Caco-2 (cell line): ENCODE results near the gene HTRA2. TPM values are rescaled to one million over a fixed set of nuclear protein-coding genes. Genes with fewer than 3 reads are reported as not detected.
A peak's percentile ranks its signal among the peaks of the same experiment; 100 is the strongest.

Source experiments
- BruUV-seq: library from RNA; stranded (reverse); fragments of 400-500 nt; replicated peaks from 2 replicates; lab custom pipeline; 2021; lab: Mats Ljungman, UMichigan
- CTCF ChIA-PET: fragments of 300-600 bp; sonication (Branson Sonifier 250); formaldehyde crosslinking; loops from one replicate; lab custom pipeline; 2022; ENCODE audit warnings: antibody characterized with exemption; lab: Charles Lee
- POLR2A ChIA-PET: fragments of 300-600 bp; sonication (Branson Sonifier 250); formaldehyde crosslinking; loops from one replicate; lab custom pipeline; 2022; ENCODE audit warnings: antibody characterized with exemption; lab: Charles Lee
- DNase-seq, 2 experiments: peaks; one replicate each; pipeline versions ENCODE4 v3.0.0 to v3.0.0-alpha.2; 2020 to 2022
- H3K27me3 ChIP-seq: replicated peaks from 2 replicates; pipeline ENCODE4 v1.6.0; 2011; ENCODE audit warnings: low read length; ENCODE audit not compliant: control insufficient read depth, insufficient read depth
- H3K36me3 ChIP-seq: 2 replicates; pipeline ENCODE4 v1.5.1; 2011; ENCODE audit warnings: low read length; ENCODE audit not compliant: control insufficient read depth, insufficient read depth
- H3K4me1 ChIP-seq: fragments of 250-450 bp; sonication (Bioruptor Pico); 2 replicates; pipeline ENCODE4 v1.5.1; 2020; ENCODE audit warnings: mild to moderate bottlenecking
- H3K4me3 ChIP-seq: 2 replicates; pipeline ENCODE4 v1.5.1; 2011; ENCODE audit warnings: low read depth, mild to moderate bottlenecking, control low read depth, low read length
- H3K9me3 ChIP-seq: fragments of 250-450 bp; sonication (Bioruptor Pico); 2 replicates; pipeline ENCODE4 v1.5.1; 2020; ENCODE audit warnings: mild to moderate bottlenecking, moderate library complexity
- H3K27ac Mint-ChIP-seq: one replicate; pipeline ENCODE4 v1.8.0; 2022; ENCODE audit warnings: mixed read lengths; ENCODE audit not compliant: unreplicated experiment
- H3K27me3 Mint-ChIP-seq: one replicate; pipeline ENCODE4 v1.8.0; 2022; ENCODE audit warnings: mixed read lengths; ENCODE audit not compliant: insufficient read depth, unreplicated experiment
- H3K36me3 Mint-ChIP-seq: one replicate; pipeline ENCODE4 v1.8.0; 2022; ENCODE audit warnings: mild to moderate bottlenecking, mixed read lengths; ENCODE audit not compliant: insufficient read depth, unreplicated experiment
- H3K4me1 Mint-ChIP-seq: one replicate; pipeline ENCODE4 v1.8.0; 2022; ENCODE audit warnings: low read depth, mixed read lengths; ENCODE audit not compliant: unreplicated experiment
- H3K4me3 Mint-ChIP-seq: one replicate; pipeline ENCODE4 v1.8.0; 2022; ENCODE audit warnings: mild to moderate bottlenecking, moderate library complexity, mixed read lengths; ENCODE audit not compliant: unreplicated experiment
- H3K9me3 Mint-ChIP-seq: one replicate; pipeline ENCODE4 v1.8.0; 2022; ENCODE audit warnings: mixed read lengths; ENCODE audit not compliant: unreplicated experiment
- intact Hi-C: fragments of 100-400 bp; cut with micrococcal nuclease; formaldehyde crosslinking; loops from one replicate; pipeline ENCODE4 v1.10.0; 2022; ENCODE audit not compliant: unreplicated experiment
- total RNA-seq: library from RNA; stranded (reverse); gene quantifications from 2 replicates; pipeline ENCODE4 v1.2.3, GENCODE V29; 2022
- TF ChIP-seq, protein P1 (sequence below), 2 experiments: fragments of 200-600 bp in 1 of 2; IDR thresholded peaks; 1 replicate in 1 of 2; 2 replicates in 1 of 2; pipeline versions ENCODE4 v1.5.1 to v1.8.0; 2011 to 2022; ENCODE audit warnings: antibody characterized with exemption in 1 of 2, control low read depth in 1 of 2, inconsistent platforms in 1 of 2, low read depth in 1 of 2, low read length in 1 of 2, mild to moderate bottlenecking in 1 of 2, moderate library complexity in 1 of 2; ENCODE audit not compliant: insufficient read depth in 1 of 2, severe bottlenecking in 1 of 2, unreplicated experiment in 1 of 2

Gene HTRA2
- total RNA-seq, 1 experiment from 2014 or later, result 27.3 TPM

DNA sequence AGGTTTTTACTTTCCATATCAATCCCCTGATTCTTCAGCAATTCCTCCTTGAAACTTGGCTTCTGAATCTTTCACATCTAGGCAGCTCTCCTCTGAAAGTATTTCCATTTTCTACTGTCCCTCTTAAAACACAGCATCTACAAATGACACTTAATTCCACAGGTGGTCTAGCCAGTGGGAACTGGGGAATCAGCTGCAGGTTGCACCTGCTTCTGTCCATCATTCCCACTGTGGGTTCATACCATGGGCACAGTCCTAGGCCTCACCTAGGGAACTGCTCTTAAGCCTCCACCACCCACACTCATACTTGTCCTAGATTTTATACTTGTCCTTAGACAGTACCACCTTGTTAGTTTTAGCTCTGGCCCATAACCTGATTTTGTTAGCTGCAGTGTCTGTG lies 21.8 kb downstream of the HTRA2 start:
- Histone ChIP-seq H3K36me3 (no peaks in the 10 kb centered on the region; the same call in 1 of the 2 replicates), H3K9me3 (no peaks in the 10 kb centered on the region), H3K4me1 (peaks cover 22% of the 10 kb centered on the region), H3K27me3 (no peaks in the 10 kb centered on the region), H3K4me3 (no peak overlapping the region)
- Mint-ChIP-seq H3K4me1 (peaks cover 13% of the 10 kb centered on the region), H3K27me3 (no peaks in the 10 kb centered on the region), H3K36me3 (peaks cover 8% of the 10 kb centered on the region), H3K4me3 (no peak overlapping the region), H3K27ac (no peak overlapping the region), H3K9me3 (no peaks in the 10 kb centered on the region)
- ChIA-PET CTCF (no interaction called here), POLR2A (no interaction called here)
- DNase-seq, result no peak
- TF ChIP-seq, protein P1, sequence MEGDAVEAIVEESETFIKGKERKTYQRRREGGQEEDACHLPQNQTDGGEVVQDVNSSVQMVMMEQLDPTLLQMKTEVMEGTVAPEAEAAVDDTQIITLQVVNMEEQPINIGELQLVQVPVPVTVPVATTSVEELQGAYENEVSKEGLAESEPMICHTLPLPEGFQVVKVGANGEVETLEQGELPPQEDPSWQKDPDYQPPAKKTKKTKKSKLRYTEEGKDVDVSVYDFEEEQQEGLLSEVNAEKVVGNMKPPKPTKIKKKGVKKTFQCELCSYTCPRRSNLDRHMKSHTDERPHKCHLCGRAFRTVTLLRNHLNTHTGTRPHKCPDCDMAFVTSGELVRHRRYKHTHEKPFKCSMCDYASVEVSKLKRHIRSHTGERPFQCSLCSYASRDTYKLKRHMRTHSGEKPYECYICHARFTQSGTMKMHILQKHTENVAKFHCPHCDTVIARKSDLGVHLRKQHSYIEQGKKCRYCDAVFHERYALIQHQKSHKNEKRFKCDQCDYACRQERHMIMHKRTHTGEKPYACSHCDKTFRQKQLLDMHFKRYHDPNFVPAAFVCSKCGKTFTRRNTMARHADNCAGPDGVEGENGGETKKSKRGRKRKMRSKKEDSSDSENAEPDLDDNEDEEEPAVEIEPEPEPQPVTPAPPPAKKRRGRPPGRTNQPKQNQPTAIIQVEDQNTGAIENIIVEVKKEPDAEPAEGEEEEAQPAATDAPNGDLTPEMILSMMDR (IDR thresholded peaks at IDR 0.05; ENCODE audit: insufficient read depth in 1 of 2, low read depth in 1 of 2, low read length in 1 of 2, severe bottlenecking in 1 of 2, unreplicated experiment in 1 of 2), result no peak
- no TSS peak for BruUV-seq
- intact Hi-C loops, result no loop called here

DNA sequence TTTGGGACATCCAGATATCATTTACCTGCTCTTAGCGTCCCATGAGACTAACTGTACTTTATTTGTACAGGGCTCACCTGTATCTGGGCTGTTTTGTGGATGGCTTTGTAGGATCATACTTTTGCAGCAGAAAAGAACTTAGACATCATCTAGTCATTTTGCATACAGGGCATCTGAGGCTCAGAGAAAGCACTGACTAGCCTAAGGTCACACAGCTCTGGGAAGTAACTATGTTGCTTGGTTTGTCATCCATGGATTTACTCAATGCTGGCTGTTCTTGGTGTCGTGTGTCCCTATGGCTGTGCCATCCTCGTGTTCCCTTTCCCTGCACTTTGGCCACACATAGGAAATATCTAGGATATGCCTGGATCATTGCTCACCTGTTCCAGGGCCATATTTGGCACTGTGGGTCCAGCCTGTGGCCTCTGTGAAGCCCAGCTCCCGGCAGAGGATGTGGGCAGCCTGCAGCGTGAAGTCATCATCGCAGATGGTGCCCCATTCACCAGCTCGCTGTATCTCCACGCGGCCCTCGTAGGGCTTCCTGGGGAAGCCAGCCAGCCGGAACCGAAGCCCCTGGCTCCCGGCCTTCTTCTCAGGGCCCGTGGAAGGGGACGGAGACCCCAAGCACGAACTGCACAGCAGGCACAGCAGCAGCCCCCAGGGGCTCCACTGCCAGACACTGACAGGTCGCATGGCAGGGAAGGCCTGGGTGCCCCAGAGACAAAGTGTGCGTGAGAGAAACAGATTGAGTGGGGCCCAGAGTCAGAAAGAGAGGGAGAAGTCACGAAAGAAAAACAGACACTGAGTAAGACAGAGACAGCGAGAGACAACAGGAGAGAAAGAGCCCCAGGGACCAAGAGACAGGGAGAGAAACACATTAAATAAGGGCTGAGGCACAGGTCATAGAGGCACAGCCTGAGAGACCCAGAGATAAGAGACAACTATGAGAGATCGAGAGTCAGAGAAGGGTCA lies 22.5 kb downstream of the HTRA2 start:
- no TSS peak for BruUV-seq
- H3K9me3 ChIP-seq, result no peaks in the 10 kb centered on the region
- peaks cover 22% of the 10 kb centered on the region for H3K4me1 ChIP-seq
- TF ChIP-seq, protein P1 (IDR thresholded peaks at IDR 0.05; ENCODE audit: insufficient read depth in 1 of 2, low read depth in 1 of 2, low read length in 1 of 2, severe bottlenecking in 1 of 2, unreplicated experiment in 1 of 2), result no peak
- POLR2A ChIA-PET, result no interaction called here
- peaks cover 13% of the 10 kb centered on the region for H3K4me1 Mint-ChIP-seq
- intact Hi-C loops, result no loop called here
- no peaks in the 10 kb centered on the region for H3K9me3 Mint-ChIP-seq
- DNase-seq, result no peak
- H3K27ac Mint-ChIP-seq, result no peak overlapping the region
- CTCF ChIA-PET, result no interaction called here
- H3K27me3 Mint-ChIP-seq, result no peaks in the 10 kb centered on the region
- H3K27me3 ChIP-seq, result no peaks in the 10 kb centered on the region
- H3K4me3 Mint-ChIP-seq, result no peak overlapping the region
- peaks cover 8% of the 10 kb centered on the region for H3K36me3 Mint-ChIP-seq
- H3K4me3 ChIP-seq, result no peak overlapping the region
- H3K36me3 ChIP-seq, result no peaks in the 10 kb centered on the region; the same call in 1 of the 2 replicates

DNA sequence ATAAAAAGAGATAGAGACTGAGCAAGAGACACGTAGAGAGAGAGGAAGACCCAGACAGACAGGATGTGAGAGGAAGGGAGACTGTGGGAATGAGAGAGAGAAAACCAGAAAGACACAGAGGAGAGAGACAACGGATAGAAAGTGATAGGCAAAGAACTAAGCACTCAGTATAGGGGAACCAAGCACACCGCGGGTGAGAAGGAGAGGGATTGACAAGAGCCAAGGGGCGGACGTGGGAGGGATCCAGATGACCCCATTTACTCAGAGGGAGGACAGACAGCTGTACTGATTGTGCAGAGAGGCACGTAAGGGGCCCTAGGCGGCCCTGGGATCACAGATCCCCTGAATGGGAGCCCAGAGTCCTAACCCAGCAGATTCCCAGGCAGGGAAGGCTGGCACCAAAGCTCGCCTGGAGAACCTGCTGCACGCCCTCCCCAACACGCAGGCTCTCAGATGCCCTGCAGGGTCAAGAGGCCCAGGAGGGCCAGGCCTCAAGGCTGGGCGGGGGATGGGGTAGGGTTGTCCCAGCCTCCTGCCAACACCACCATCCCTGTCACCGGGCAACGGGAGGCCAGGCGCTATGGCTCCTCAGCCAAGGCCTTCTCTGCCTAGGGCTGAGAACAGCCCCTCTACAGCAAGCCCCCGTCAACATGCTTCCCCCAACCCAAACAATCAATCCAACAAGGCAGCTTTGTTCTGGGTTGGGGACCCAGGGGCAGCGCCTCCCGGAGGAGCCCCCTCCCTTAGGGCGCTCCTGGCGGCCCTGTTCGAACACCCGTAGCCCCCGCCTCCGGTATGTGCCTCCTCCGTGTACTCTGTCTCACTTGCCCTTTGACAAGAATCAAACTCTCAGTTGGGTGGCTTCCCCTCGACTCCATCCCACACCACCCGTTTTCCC lies 23.4 kb downstream of the HTRA2 start:
- BruUV-seq, result no TSS peak
- Histone ChIP-seq H3K9me3 (no peaks in the 10 kb centered on the region), H3K4me1 (peaks cover 25% of the 10 kb centered on the region), H3K27me3 (no peaks in the 10 kb centered on the region), H3K4me3 (no peak overlapping the region), H3K36me3 (no peaks in the 10 kb centered on the region; the same call in 1 of the 2 replicates)
- TF ChIP-seq, protein P1 (IDR thresholded peaks at IDR 0.05; ENCODE audit: insufficient read depth in 1 of 2, low read depth in 1 of 2, low read length in 1 of 2, severe bottlenecking in 1 of 2, unreplicated experiment in 1 of 2), result no peak
- peak overlapping the region; percentile 23 for H3K4me3 Mint-ChIP-seq
- ChIA-PET CTCF (interaction anchor here (0.6 kb wide), 1 partner anchor 36 kb away, joined by 3 read pairs; no protein-coding TSS in a partner anchor), POLR2A (no interaction called here)
- peaks cover 16% of the 10 kb centered on the region for H3K4me1 Mint-ChIP-seq
- H3K36me3 Mint-ChIP-seq, result peaks cover 8% of the 10 kb centered on the region
- intact Hi-C loops, result no loop called here
- no peak for DNase-seq
- H3K27me3 Mint-ChIP-seq, result no peaks in the 10 kb centered on the region
- peak overlapping the region; percentile 51 for H3K27ac Mint-ChIP-seq
- H3K9me3 Mint-ChIP-seq, result no peaks in the 10 kb centered on the region
